Measurements from ENCODE around the gene HIGD2A. TPM values are rescaled to one million over a fixed set of nuclear protein-coding genes. Genes with fewer than 3 reads are reported as not detected.

Gene HIGD2A
- total and polyA plus RNA-seq, 2 donors (not counting 3 experiments of a cell fraction or from before 2014, with no cell fraction given) = 96.2 to 210 TPM

- no peak for DNase-seq (ENCODE audit: low read depth, low spot score)
- Histone ChIP-seq H3K9me3 (replicated peaks; ENCODE audit: control insufficient read depth, insufficient read depth, low read length) (no peaks in the 10 kb centered on the region), H3K4me1 (ENCODE audit: control insufficient read depth, extremely low read depth, insufficient read depth, low read length) (no peaks in the 10 kb centered on the region), H4K20me1 (replicated peaks; ENCODE audit: control insufficient read depth, extremely low read depth, insufficient read depth, low read length) (no peaks in the 10 kb centered on the region), H3K4me2 (ENCODE audit: insufficient read depth, low read length) (no peak overlapping the region), H3K27ac (ENCODE audit: insufficient read depth, low read depth, low read length) (no peak overlapping the region), H3K36me3 (ENCODE audit: control insufficient read depth in 2 of 2, extremely low read depth in 1 of 2, insufficient read depth in 2 of 2, low read length in 2 of 2) (peaks cover 3 to 9% of the 10 kb centered on the region in 2 experiments), H3K4me3 (replicated peaks in 1 of 3; ENCODE audit: insufficient read depth in 1 of 3, low read depth in 1 of 3, low read length in 3 of 3) (no peak overlapping the region), H3K9ac (replicated peaks; ENCODE audit: extremely low read depth, insufficient read depth, low read length) (no peak overlapping the region), H3K27me3 (ENCODE audit: control insufficient read depth in 2 of 2, insufficient read depth in 2 of 2, low read length in 2 of 2) (no peaks in the 10 kb centered on the region), H3K9me1 (replicated peaks; ENCODE audit: control insufficient read depth, extremely low read depth, insufficient read depth, low read length) (no peaks in the 10 kb centered on the region), H3K79me2 (ENCODE audit: control insufficient read depth, insufficient read depth, low read length) (peaks cover 4% of the 10 kb centered on the region), H2AFZ (ENCODE audit: low read depth, low read length) (no peak overlapping the region)
- TF ChIP-seq FOS (IDR thresholded peaks at IDR 0.05; ENCODE audit: borderline replicate concordance, insufficient read depth, low read length) (no peak), MYC (IDR thresholded peaks at IDR 0.05; ENCODE audit: low read depth, low read length) (no peak), JUN (IDR thresholded peaks at IDR 0.05; ENCODE audit: borderline replicate concordance, insufficient read depth, insufficient read length, low read depth) (no peak), MAX (IDR thresholded peaks at IDR 0.05; ENCODE audit: insufficient read depth, insufficient read length) (no peak), POLR2AphosphoS5 (IDR thresholded peaks at IDR 0.05; ENCODE audit: insufficient read depth, low read depth, low read length) (no peak), GATA2 (IDR thresholded peaks at IDR 0.05; ENCODE audit: insufficient read depth, insufficient read length, low read depth, low read length) (no peak), EZH2 (IDR thresholded peaks at IDR 0.05; ENCODE audit: borderline replicate concordance, low read depth, low read length, severe bottlenecking) (no peak), CTCF (IDR thresholded peaks at IDR 0.05; ENCODE audit: extremely low read depth in 1 of 2, insufficient read depth in 1 of 2, low read depth in 1 of 2, low read length in 2 of 2) (no peak), POLR2A (IDR thresholded peaks at IDR 0.05; ENCODE audit: low read depth, low read length) (no peak)
- POLR2A ChIA-PET = no interaction called here
- dilution Hi-C loops (cut with MboI; ENCODE audit: extremely low pct_ligation_motif_present, low sequenced_read_pairs) = no loop called here
- intact Hi-C loops (cut with micrococcal nuclease) = no loop called here
- CTCF ChIA-PET = no interaction called here
- no peak for FAIRE-seq
- BruUV-seq (replicated peaks) = no TSS peak
Measured at GRCh38 chr5:176409765-176410164, 21.2 kb downstream of the HIGD2A start.
